ENCODE results near the gene CFC1.
"Not testable (repeated sequence)": the region's sequence is repeated elsewhere in the genome, so short reads cannot be mapped to it uniquely, and the experiment has no call there.

CFC1 gene

DNA sequence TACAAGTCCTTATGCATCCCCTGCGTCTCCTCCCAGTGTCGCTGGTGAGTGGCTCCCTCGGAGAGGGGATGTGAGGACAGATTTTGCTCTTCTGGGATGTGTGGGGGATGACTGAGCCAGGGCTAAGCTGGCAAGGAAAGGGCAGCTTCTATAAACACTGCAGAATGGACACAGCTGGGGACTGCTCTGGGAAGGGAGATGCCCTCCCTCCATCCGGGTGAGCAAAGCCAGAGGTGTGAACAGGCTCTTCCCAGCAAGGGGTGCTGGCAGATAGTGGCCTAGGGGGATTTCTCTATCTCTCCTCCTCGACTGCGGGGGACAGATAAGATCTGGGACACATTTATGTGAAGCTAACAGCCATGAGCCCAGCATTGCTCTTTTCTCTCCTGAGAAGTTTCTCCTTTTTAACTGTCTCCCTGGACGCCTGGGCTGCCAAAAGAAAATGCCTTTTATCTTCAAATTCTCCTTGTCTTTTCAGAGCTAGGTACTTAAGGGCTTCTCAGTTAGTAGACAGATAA is 8.5 kb downstream of the CFC1 start:
- not testable (repeated sequence) for H3K36me3 ChIP-seq, H3K4me1 ChIP-seq, H3K27me3 ChIP-seq

GRCh38 chr2:130590170-130590841 is 9.1 kb downstream of the CFC1 start:
- not testable (repeated sequence) for H3K4me1 ChIP-seq; H3K36me3 ChIP-seq; H3K27me3 ChIP-seq; DNase-seq; H3K9me3 ChIP-seq; H3K4me3 ChIP-seq (ENCODE audit: low read depth, low read length)

More for the DNA sequence above, 8.5 kb downstream of the CFC1 start:
- H3K9me3 ChIP-seq; H3K4me3 ChIP-seq (ENCODE audit: low read depth, low read length); DNase-seq: not testable (repeated sequence)

DNA sequence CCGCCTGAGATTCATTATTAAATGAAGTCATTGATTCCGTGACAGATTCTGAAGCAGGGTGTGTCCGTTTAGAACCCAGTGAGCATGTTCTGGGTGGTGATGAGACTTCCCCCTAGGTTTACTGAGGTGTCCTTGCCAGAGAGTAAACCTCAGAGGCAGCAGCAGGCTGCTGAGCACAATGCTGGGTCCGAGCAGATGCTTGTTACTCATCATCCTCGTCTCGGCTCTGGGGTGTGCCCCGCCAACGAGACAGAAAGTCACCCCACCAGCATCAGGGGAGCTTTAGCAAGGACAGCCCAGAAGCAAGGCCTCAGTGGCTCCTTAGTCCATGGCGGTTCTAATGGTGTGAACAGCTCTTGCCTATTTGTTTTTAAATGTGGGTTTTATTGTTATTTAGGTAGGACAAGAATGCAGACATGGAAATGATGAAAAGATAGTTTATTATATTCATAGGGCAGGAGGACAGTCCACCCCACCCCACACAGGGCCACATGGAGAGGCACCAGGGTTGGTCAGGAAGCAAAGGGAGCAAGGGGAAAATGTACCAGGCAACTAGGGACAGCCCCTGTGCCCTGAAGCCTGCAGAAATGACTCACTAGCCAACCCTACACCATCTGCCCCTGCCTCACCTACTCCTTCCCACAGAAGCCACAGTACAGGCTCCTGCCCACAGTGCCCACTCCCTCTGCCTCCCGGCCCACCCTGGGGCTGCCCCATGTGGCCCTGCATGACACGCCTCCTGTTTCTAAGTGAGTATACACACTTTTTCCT is 10.5 kb downstream of the CFC1 start:
- not testable (repeated sequence) for H3K9me3 ChIP-seq; H3K4me3 ChIP-seq (ENCODE audit: low read depth, low read length); H3K36me3 ChIP-seq; H3K4me1 ChIP-seq; DNase-seq; H3K27me3 ChIP-seq

- not testable (repeated sequence) for H3K9me3 ChIP-seq; H3K36me3 ChIP-seq; DNase-seq; H3K4me1 ChIP-seq; H3K27me3 ChIP-seq; H3K4me3 ChIP-seq (ENCODE audit: low read depth, low read length)
These were observed 14.6 kb downstream of the CFC1 start for GRCh38 chr2:130584726-130585125.

DNA sequence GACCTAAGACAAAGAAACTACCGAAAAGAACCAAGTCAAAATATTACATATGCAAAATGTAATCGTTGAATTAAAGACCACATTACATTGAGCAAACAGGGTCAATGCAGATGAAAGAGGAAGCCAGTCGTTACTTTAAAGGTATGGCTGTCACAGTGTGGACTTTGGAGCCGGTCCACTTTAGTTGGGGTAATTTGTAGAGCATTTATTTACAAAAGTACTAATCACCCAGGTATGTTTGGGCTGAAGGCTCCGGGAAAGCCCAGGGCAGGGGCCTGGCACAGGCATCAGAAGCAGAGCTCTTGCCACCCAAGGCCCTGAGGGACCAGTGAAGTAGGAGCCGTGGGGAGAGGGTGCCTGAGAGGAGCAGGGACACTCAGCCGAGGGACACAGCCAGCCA is 15.8 kb downstream of the CFC1 start:
- H3K4me1 ChIP-seq; H3K27me3 ChIP-seq; DNase-seq; H3K36me3 ChIP-seq; H3K9me3 ChIP-seq; H3K4me3 ChIP-seq (ENCODE audit: low read depth, low read length): not testable (repeated sequence)

DNA sequence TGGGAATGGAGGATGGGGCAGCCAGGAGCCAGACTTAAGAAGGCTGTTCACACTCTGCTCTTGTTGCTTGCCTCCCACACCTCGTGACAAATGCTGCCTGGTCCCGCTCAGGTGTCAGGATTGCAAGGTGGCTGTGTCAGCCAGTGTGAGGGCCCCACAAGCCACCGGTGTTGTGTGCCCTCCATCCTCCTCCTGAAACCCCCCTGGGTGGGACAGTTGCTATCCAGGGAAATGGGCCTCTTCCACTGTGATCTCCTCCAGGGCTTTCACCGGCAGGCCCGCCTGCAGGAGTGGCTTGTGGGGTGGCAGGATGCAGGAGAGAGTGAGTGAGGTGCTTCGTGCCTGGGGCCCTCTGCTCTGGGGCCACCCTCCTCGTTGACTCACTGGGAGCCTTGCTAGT is 16.4 kb downstream of the CFC1 start:
- H3K9me3 ChIP-seq; H3K36me3 ChIP-seq; H3K4me1 ChIP-seq; H3K27me3 ChIP-seq; H3K4me3 ChIP-seq (ENCODE audit: low read depth, low read length); DNase-seq: not testable (repeated sequence)

DNA sequence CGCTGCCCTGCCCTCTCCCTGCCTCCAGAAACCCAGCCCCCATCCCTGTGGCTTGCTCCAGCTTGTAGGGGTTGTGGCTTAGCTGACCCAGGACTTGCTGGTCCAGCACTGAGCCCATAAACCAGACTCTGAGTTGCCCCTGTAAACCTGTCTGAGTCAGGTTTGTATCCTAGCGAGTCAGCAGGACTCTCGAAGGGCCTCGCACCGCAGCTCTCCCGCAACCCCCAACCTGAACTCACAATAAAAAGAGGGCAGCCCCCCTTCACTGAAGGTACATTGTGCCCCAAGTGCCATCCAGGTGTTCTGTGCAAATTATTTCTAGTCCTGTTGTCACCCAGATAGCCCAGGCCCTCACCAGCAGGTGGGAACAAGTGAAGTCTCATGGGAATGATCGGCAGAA is 17.9 kb downstream of the CFC1 start:
- H3K4me3 ChIP-seq (ENCODE audit: low read depth, low read length); DNase-seq; H3K4me1 ChIP-seq; H3K9me3 ChIP-seq; H3K27me3 ChIP-seq; H3K36me3 ChIP-seq: not testable (repeated sequence)

DNA sequence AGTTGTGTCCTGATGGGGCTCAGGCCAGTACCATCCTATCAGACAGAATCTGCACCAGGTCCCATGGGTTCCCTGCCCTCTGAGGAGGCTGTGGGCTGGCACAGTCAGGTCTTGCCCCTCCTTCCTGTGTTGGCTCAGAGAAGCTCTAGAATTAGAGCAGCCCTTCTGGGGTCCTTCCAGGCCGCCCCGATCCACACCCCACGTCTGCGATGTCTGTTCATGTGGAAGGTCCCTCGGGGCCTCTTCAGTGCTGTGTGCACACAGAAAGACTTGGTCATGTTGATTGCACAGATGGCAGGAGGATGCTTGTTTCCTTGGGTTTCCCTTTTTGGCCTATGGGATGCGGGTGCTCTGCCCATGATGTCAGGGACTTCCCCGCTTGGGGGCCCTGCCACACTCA is 20.3 kb downstream of the CFC1 start:
- H3K4me3 ChIP-seq (ENCODE audit: low read depth, low read length); H3K4me1 ChIP-seq: not testable (repeated sequence)

GRCh38 chr2:130577559-130577958 is 21.8 kb downstream of the CFC1 start:
- not testable (repeated sequence) for H3K4me1 ChIP-seq; DNase-seq; H3K36me3 ChIP-seq; H3K27me3 ChIP-seq; H3K4me3 ChIP-seq (ENCODE audit: low read depth, low read length); H3K9me3 ChIP-seq

More for the DNA sequence above, 20.3 kb downstream of the CFC1 start:
- DNase-seq, H3K27me3 ChIP-seq, H3K36me3 ChIP-seq, H3K9me3 ChIP-seq: not testable (repeated sequence)

GRCh38 chr2:130576209-130576784 is 23.1 kb downstream of the CFC1 start:
- not testable (repeated sequence) for DNase-seq

DNA sequence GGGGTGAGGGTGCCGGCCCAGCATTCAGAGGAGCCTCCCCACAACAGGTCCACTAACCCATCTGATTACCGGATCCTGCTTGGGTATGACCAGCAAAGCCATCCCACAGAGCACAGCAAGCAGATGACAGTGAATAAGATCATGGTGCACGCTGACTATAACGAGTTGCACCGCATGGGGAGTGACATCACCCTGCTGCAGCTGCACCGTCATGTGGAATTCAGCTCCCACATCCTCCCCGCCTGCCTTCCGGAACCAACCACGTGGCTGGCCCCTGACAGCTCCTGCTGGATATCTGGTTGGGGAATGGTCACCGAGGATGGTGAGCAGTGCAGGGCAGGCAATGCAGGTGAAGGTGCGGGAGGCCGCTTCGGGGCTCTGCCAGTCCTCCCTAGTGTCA is 25.1 kb downstream of the CFC1 start:
- not testable (repeated sequence) for H3K4me3 ChIP-seq (ENCODE audit: low read depth, low read length); H3K9me3 ChIP-seq; H3K36me3 ChIP-seq; H3K27me3 ChIP-seq; DNase-seq; H3K4me1 ChIP-seq

More at GRCh38 chr2:130576209-130576784, 23.1 kb downstream of the CFC1 start:
- H3K36me3 ChIP-seq; H3K4me3 ChIP-seq (ENCODE audit: low read depth, low read length); H3K4me1 ChIP-seq; H3K27me3 ChIP-seq; H3K9me3 ChIP-seq: not testable (repeated sequence)

DNA sequence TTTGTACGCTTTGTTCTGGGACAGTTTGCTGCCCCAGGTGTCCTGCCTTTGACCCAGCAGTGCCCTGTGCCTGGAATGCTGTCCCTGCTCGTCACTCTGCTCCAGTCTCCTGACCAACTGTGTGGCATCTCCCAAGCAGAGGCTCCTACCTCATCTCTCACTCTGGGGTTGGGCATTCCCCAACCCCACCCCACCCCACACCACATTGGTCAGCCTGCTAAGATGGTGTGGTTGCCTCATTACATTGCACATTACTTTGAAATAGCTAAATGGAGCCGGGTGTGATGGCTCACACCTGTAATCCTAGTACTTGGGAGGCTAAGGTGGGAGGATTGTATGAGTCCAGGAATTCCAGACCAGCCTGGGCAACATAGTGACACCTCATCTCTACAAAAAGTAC is 27.4 kb downstream of the CFC1 start:
- H3K4me1 ChIP-seq; H3K36me3 ChIP-seq; H3K27me3 ChIP-seq; DNase-seq; H3K9me3 ChIP-seq; H3K4me3 ChIP-seq (ENCODE audit: low read depth, low read length): not testable (repeated sequence)

GRCh38 chr2:130566165-130566564 is 33.2 kb downstream of the CFC1 start:
- DNase-seq; H3K36me3 ChIP-seq; H3K4me1 ChIP-seq; H3K9me3 ChIP-seq; H3K4me3 ChIP-seq (ENCODE audit: low read depth, low read length); H3K27me3 ChIP-seq: not testable (repeated sequence)

DNA sequence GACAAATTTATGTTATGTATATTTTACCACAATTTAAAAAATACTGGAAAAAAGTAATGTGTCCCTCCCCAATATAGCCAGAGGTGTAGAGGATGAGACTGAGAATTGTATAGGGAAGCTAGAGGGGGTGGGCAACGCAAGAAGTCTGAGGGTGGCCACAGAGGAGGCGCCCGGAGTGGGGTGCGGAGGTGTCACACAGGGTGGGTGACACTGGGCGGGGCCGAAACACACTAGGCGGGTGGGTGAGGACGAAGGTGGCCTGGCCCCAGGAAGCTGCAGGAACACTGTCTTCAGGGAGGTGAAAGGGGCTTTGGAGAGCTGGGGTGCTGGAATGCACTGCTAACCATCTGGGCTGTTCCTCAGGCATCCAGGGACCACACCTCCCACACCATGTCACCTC is 42.9 kb downstream of the CFC1 start:
- not testable (repeated sequence) for H3K4me3 ChIP-seq (ENCODE audit: low read depth, low read length); H3K36me3 ChIP-seq; H3K4me1 ChIP-seq; H3K9me3 ChIP-seq; H3K27me3 ChIP-seq; DNase-seq

- not testable (repeated sequence) for H3K27me3 ChIP-seq; H3K9me3 ChIP-seq; H3K4me3 ChIP-seq (ENCODE audit: low read depth, low read length); H3K36me3 ChIP-seq; H3K4me1 ChIP-seq; DNase-seq
These were observed 45.2 kb downstream of the CFC1 start for GRCh38 chr2:130554178-130554577.

- not testable (repeated sequence) for H3K9me3 ChIP-seq; H3K36me3 ChIP-seq; H3K27me3 ChIP-seq; H3K4me1 ChIP-seq; DNase-seq; H3K4me3 ChIP-seq (ENCODE audit: low read depth, low read length)
These were observed 49.9 kb downstream of the CFC1 start for GRCh38 chr2:130549475-130549874.
